ENCODE measurements around the gene TNFAIP8L2. TPM values are rescaled to one million over a fixed set of nuclear protein-coding genes. Genes with fewer than 3 reads are reported as not detected.

TNFAIP8L2 gene
- total and polyA plus RNA-seq, 7 donors, result 1.9 to 12.7 (median 9.5) TPM

DNA sequence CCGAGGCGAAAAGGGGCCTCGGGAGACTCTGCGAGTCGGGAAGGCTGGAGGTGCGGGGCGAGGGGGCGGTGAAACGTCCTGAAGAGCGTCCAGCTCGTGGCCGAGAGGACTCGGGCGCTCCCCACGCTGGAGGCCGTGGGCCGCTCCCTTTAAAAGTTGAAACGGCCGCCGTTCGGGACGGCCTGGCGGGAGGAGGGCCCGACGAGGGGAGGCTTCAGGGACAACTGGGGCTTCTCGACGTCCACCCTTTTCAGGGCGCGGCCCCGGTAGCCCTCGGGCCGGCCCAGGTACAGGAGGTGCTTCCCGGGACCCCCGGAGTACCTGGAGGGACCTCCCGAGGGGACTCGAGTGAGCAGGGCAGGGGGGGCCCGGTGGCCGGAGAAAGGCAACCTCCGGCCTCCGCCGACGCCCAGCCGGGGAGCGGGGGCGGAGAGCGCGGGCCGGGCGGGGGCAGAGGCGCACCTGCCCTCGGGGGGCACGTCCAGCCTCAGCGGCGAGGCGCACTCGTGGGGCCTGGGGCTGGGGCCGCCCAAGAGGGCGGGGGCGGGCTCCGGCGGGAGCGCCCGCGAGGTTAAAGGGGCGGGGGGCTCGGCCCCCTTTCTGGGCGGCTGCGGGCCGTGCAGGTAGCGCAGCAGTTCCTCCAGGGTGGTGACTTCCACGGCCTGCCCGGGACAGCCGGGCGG is 24.0 kb upstream of the TNFAIP8L2 start:
- TF ChIP-seq, protein P1, sequence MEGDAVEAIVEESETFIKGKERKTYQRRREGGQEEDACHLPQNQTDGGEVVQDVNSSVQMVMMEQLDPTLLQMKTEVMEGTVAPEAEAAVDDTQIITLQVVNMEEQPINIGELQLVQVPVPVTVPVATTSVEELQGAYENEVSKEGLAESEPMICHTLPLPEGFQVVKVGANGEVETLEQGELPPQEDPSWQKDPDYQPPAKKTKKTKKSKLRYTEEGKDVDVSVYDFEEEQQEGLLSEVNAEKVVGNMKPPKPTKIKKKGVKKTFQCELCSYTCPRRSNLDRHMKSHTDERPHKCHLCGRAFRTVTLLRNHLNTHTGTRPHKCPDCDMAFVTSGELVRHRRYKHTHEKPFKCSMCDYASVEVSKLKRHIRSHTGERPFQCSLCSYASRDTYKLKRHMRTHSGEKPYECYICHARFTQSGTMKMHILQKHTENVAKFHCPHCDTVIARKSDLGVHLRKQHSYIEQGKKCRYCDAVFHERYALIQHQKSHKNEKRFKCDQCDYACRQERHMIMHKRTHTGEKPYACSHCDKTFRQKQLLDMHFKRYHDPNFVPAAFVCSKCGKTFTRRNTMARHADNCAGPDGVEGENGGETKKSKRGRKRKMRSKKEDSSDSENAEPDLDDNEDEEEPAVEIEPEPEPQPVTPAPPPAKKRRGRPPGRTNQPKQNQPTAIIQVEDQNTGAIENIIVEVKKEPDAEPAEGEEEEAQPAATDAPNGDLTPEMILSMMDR (IDR thresholded peaks at IDR 0.05), result no peak
- Histone ChIP-seq H3K27me3 (no peaks in the 10 kb centered on the region), H3K4me3 (peak overlapping the region; percentile 22 to 51 (median 43)), H3K9me3 (no peaks in the 10 kb centered on the region), H3K27ac (peak overlapping the region; percentile 70 to 75 (median 73)), H3K36me3 (peaks cover 0 to 14% (median 0%) of the 10 kb centered on the region in 4 donors), H3K4me1 (peaks cover 0 to 23% (median 12%) of the 10 kb centered on the region in 4 donors)
- WGBS, 2 donors, result 26 to 68% methylated on average over 74 of the region's 74 CpGs
- no peak for DNase-seq
- intact Hi-C loops (cut with DNase I), result no loop called here

DNA sequence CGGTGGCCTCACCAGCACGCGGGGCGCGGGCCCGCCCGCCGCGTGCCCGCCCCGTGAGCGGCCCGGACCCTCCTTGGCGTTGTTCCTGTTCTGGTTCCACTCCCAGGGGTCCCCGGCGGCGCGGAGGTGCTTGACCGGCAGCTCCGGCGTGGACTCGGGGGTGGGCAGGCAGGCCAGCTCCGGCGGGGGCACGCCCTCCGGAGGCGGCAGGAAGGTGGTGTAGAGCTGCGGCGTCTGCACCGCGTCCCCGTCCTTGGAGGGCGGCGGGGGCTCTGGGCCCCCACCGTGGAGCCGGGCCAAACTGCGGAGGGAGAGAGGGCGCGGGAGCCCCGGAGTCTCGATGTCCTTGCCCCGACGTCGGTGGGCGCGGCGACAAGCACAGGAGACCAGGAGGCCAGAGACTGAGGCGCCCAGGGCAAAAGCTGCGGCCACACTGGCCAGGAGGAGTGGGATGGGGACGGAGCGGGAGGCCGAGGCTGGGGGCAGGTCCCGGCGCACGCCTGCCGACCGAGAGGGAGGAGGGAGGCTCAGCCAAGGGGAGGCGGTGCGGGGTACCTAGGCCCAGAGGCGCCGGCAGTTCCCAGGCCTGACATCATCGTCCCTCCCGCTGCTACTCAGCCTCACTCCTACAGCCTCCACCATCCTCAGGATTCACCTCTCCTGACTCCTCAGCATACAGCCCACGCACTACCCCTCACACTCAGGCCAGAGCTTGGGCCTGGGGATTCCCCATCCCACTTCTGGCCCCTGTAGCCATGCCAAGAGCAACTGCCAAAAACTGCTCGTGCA is 23.2 kb upstream of the TNFAIP8L2 start:
- Histone ChIP-seq H3K27me3 (no peaks in the 10 kb centered on the region), H3K36me3 (peaks cover 0 to 14% (median 0%) of the 10 kb centered on the region in 4 donors), H3K27ac (no peak overlapping the region), H3K4me3 (peak overlapping the region in 1 of 4 donors; percentile 51), H3K4me1 (peaks cover 0 to 23% (median 12%) of the 10 kb centered on the region in 4 donors), H3K9me3 (no peaks in the 10 kb centered on the region)
- 39 to 75% methylated on average over 65 of the region's 65 CpGs for WGBS, 2 donors
- no peak for DNase-seq
- intact Hi-C loops (cut with DNase I), result no loop called here
- TF ChIP-seq EP300 (IDR thresholded peaks at IDR 0.05) (no peak), POLR2A (IDR thresholded peaks at IDR 0.05) (no peak), POLR2AphosphoS5 (IDR thresholded peaks at IDR 0.05) (no peak)
- TF ChIP-seq, protein P1 (IDR thresholded peaks at IDR 0.05), result no peak

DNA sequence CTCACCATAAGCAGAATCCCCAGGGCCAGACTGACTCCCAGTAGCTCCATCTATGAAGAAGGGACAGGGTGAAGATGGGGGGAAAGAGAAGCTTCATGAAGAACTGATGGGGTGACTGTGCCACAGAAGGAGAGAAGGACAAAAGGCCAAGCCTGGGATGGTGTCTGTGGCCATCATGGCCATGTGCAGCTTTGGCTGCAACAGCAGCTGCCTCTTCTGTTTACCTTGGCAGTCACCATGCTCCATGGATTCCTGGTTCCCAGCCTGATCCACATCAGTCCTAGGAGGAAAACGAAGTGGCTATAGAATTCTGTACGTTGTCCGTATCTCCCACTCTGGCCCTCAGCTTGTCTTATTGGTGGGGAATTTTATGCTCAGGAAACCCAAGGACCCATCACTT is 22.1 kb upstream of the TNFAIP8L2 start:
- Histone ChIP-seq H3K9me3 (no peaks in the 10 kb centered on the region), H3K27ac (no peak overlapping the region), H3K4me3 (no peak overlapping the region), H3K27me3 (no peaks in the 10 kb centered on the region), H3K4me1 (peaks cover 0 to 23% (median 12%) of the 10 kb centered on the region in 4 donors), H3K36me3 (peaks cover 0 to 18% (median 2%) of the 10 kb centered on the region in 4 donors)
- 76 to 91% methylated on average over 3 of the region's 3 CpGs for WGBS, 2 donors
- intact Hi-C loops (cut with DNase I), result no loop called here
- no peak for DNase-seq
- TF ChIP-seq, protein P1 (IDR thresholded peaks at IDR 0.05), result no peak

- Histone ChIP-seq H3K4me3 (no peak overlapping the region), H3K4me1 (peaks cover 0 to 23% (median 12%) of the 10 kb centered on the region in 4 donors), H3K36me3 (peaks cover 0 to 23% (median 4%) of the 10 kb centered on the region in 4 donors), H3K27me3 (no peaks in the 10 kb centered on the region), H3K27ac (no peak overlapping the region), H3K9me3 (no peaks in the 10 kb centered on the region)
- WGBS, 2 donors, result 95 to 96% methylated on average over 7 of the region's 7 CpGs
- TF ChIP-seq, protein P1 (IDR thresholded peaks at IDR 0.05), result no peak
- TF ChIP-seq POLR2A (IDR thresholded peaks at IDR 0.05) (no peak), POLR2AphosphoS5 (IDR thresholded peaks at IDR 0.05) (no peak), EP300 (IDR thresholded peaks at IDR 0.05) (no peak)
- intact Hi-C loops (cut with DNase I), result no loop called here
- no peak for DNase-seq
Measured at GRCh38 chr1:151134991-151135390, 21.5 kb upstream of the TNFAIP8L2 start.

All from sigmoid colon (tissue), 7 donors.